A549 (cell line): ENCODE results near the gene CIPC. TPM values are rescaled to one million over a fixed set of nuclear protein-coding genes. Genes with fewer than 3 reads are reported as not detected.

Experiments
- ATAC-seq, 2 experiments: fragments of 200-7000 bp in 1 of 2; fragments of >200 bp in 1 of 2; cut with Nextera tagmentation in 1 of 2; cut with Tn5 transposase in 1 of 2; 3 replicates each; pipeline versions ENCODE4 v1.8.0 to v1.9.1; 2018 to 2020; ENCODE audit warnings: mild to moderate bottlenecking in 1 of 2, moderate library complexity in 1 of 2
- CTCF ChIA-PET: fragments of 300-600 bp; sonication (Branson Sonifier 250); formaldehyde crosslinking; extraction: SDS; loops from one replicate; lab custom pipeline; 2021; ENCODE audit warnings: antibody characterized with exemption, inconsistent platforms; lab: Yijun Ruan, JAX
- POLR2A ChIA-PET: fragments of 350-600 bp; formaldehyde crosslinking; extraction: SDS; loops from one replicate; lab custom pipeline; 2021; ENCODE audit warnings: antibody characterized with exemption, inconsistent platforms; lab: Yijun Ruan, JAX
- DNase-seq, 2 experiments: peaks; one replicate each; pipeline versions ENCODE4 v3.0.0 to v3.0.0-alpha.2; 2011 to 2016; ENCODE audit warnings: low read depth in 1 of 2, low spot score in 1 of 2
- FAIRE-seq: peaks from 2 replicates; lab custom pipeline; 2011; peaks lifted over from hg19 to GRCh38; lab: Jason Lieb, UNC
- H3K27ac ChIP-seq, 2 experiments: fragments of >200 bp; sonication (Bioruptor Twin); formaldehyde crosslinking; 3 replicates each; pipeline ENCODE4 v1.5.1; 2016 to 2017
- H3K4me1 ChIP-seq: fragments of >200 bp; sonication (Bioruptor Twin); formaldehyde crosslinking; 3 replicates; pipeline ENCODE4 v1.6.1; 2016
- H3K4me2 ChIP-seq: fragments of >200 bp; sonication (Bioruptor Twin); formaldehyde crosslinking; 3 replicates; pipeline ENCODE4 v1.6.1; 2016
- H3K4me3 ChIP-seq: fragments of >200 bp; sonication (Bioruptor Twin); formaldehyde crosslinking; 3 replicates; pipeline ENCODE4 v1.5.1; 2016
- H3K9me3 ChIP-seq: fragments of >200 bp; sonication (Bioruptor Twin); formaldehyde crosslinking; 3 replicates; pipeline ENCODE4 v1.6.1; 2016
- ATOH8 ChIP-seq: fragments of 250-450 bp; sonication (Bioruptor Pico); IDR thresholded peaks from 2 replicates; pipeline ENCODE4 v1.5.0; 2020; ENCODE audit warnings: low read depth, mild to moderate bottlenecking, moderate library complexity
- BHLHE40 ChIP-seq: IDR thresholded peaks from 2 replicates; pipeline ENCODE4 v1.6.1; 2012; ENCODE audit warnings: low read depth, low read length, inconsistent platforms
- CBX2 ChIP-seq: fragments of 200-600 bp; sonication (generic); IDR thresholded peaks from 2 replicates; pipeline ENCODE4 v1.6.1; 2016; ENCODE audit warnings: low read depth, mild to moderate bottlenecking, borderline replicate concordance
- CHD2 ChIP-seq: fragments of 150-350 bp; IDR thresholded peaks from 2 replicates; pipeline ENCODE4 v1.6.1; 2014; ENCODE audit warnings: low read length; ENCODE audit not compliant: partially characterized antibody
- CHD4 ChIP-seq: fragments of 200-600 bp; sonication (generic); IDR thresholded peaks from 2 replicates; pipeline ENCODE4 v1.6.1; 2016; ENCODE audit warnings: antibody characterized with exemption, mild to moderate bottlenecking, borderline replicate concordance
- E2F6 ChIP-seq: IDR thresholded peaks from 2 replicates; pipeline ENCODE4 v1.6.1; 2012; ENCODE audit warnings: low read depth, borderline replicate concordance
- EHF ChIP-seq: fragments of 250-450 bp; sonication (Bioruptor Pico); IDR thresholded peaks from 2 replicates; pipeline ENCODE4 v1.5.0; 2020; ENCODE audit warnings: mild to moderate bottlenecking
- ESRRA ChIP-seq: fragments of 150-350 bp; IDR thresholded peaks from 2 replicates; pipeline ENCODE4 v1.6.1; 2014; ENCODE audit warnings: mild to moderate bottlenecking, low read length, borderline replicate concordance
- FOSB ChIP-seq: fragments of 250-450 bp; sonication (Bioruptor Pico); IDR thresholded peaks from 2 replicates; pipeline ENCODE4 v1.5.0; 2020; ENCODE audit warnings: mild to moderate bottlenecking, moderate library complexity
- FOSL2 ChIP-seq, 2 experiments: fragments of 450-650 bp in 1 of 2; fragments of >200 bp in 1 of 2; sonication (Bioruptor Twin) in 1 of 2; formaldehyde crosslinking; IDR thresholded peaks; 2 replicates each; pipeline versions ENCODE4 v1.5.0 to v1.6.1; 2016 to 2020; ENCODE audit warnings: mild to moderate bottlenecking in 1 of 2, moderate library complexity in 1 of 2
- FOXS1 ChIP-seq: fragments of 250-450 bp; sonication (Bioruptor Pico); IDR thresholded peaks from 2 replicates; pipeline ENCODE4 v1.5.0; 2020; ENCODE audit warnings: mild to moderate bottlenecking, moderate library complexity
- GATA3 ChIP-seq: IDR thresholded peaks from 2 replicates; pipeline ENCODE4 v1.6.1; 2012; ENCODE audit warnings: borderline replicate concordance
- HEYL ChIP-seq: fragments of 250-450 bp; sonication (Bioruptor Pico); IDR thresholded peaks from 2 replicates; pipeline ENCODE4 v1.8.0; 2021; ENCODE audit warnings: mild to moderate bottlenecking, moderate library complexity
- JUNB ChIP-seq: fragments of >200 bp; sonication (Bioruptor Twin); formaldehyde crosslinking; IDR thresholded peaks from 2 replicates; pipeline ENCODE4 v1.6.1; 2016
- KDM1A ChIP-seq: fragments of 200-600 bp; sonication (generic); IDR thresholded peaks from 2 replicates; pipeline ENCODE4 v1.6.1; 2016; ENCODE audit warnings: low read depth, mild to moderate bottlenecking
- MAFK ChIP-seq: fragments of 450-650 bp; IDR thresholded peaks from 2 replicates; pipeline ENCODE4 v1.6.1; 2014; ENCODE audit not compliant: partially characterized antibody
- NPAS2 ChIP-seq: fragments of 250-450 bp; sonication (Bioruptor Pico); IDR thresholded peaks from 2 replicates; pipeline ENCODE4 v1.8.0; 2022; ENCODE audit warnings: mild to moderate bottlenecking, moderate library complexity, borderline replicate concordance
- PBX3 ChIP-seq: IDR thresholded peaks from 2 replicates; pipeline ENCODE4 v1.6.1; 2012
- PHF8 ChIP-seq: fragments of 200-600 bp; sonication (generic); IDR thresholded peaks from 2 replicates; pipeline ENCODE4 v1.6.1; 2016; ENCODE audit warnings: low read depth, mild to moderate bottlenecking, antibody characterized with exemption, moderate library complexity, borderline replicate concordance
- RAD21 ChIP-seq, 2 experiments: fragments of >200 bp in 1 of 2; sonication (Bioruptor Twin) in 1 of 2; formaldehyde crosslinking in 1 of 2; IDR thresholded peaks in 1 of 2; conservative IDR thresholded peaks in 1 of 2; 2 replicates in 1 of 2; 3 replicates in 1 of 2; pipeline ENCODE4 v1.6.1; 2012 to 2018; ENCODE audit warnings: inconsistent platforms in 1 of 2
- RARB ChIP-seq: fragments of 250-450 bp; sonication (Bioruptor Pico); IDR thresholded peaks from 2 replicates; pipeline ENCODE4 v1.8.0; 2021; ENCODE audit warnings: mild to moderate bottlenecking, moderate library complexity
- SREBF2 ChIP-seq: fragments of 450-650 bp; IDR thresholded peaks from 2 replicates; pipeline ENCODE4 v1.6.1; 2014; ENCODE audit warnings: mild to moderate bottlenecking, moderate library complexity
- TFCP2L1 ChIP-seq: fragments of 250-450 bp; sonication (Bioruptor Pico); IDR thresholded peaks from 2 replicates; pipeline ENCODE4 v1.5.0; 2021; ENCODE audit warnings: mild to moderate bottlenecking
- TP53 ChIP-seq: fragments of 250-450 bp; sonication (Bioruptor Pico); IDR thresholded peaks from 2 replicates; pipeline ENCODE4 v1.5.0; 2021; ENCODE audit warnings: mild to moderate bottlenecking, moderate library complexity
- WGBS: methylation state at CpG from one replicate; pipeline ENCODE4 v1.1.6; 2017; ENCODE audit errors: missing lambda C conversion rate; 5-methylcytosine and 5-hydroxymethylcytosine counted together
- polyA plus RNA-seq, 4 experiments: library from polyadenylated mRNA; depleted of rRNA in 3 of 4; stranded (reverse); fragments of >200 nt; fragmentation: RNase III in 1 of 4; extraction: RNeasy Plus Mini Kit Qiagen cat#74134 plus additional on column Dnase treatment in 1 of 4; gene quantifications; 2 replicates in 3 of 4; 3 replicates in 1 of 4; pipeline ENCODE4 v1.2.3, GENCODE V29; 2011 to 2017

CIPC gene
- polyA plus RNA-seq, 2 of the 4 experiments (the other 2 are of a cell fraction): 8.9 to 13.9 TPM

GRCh38 chr14:77106666-77107065, 8.6 kb downstream of the CIPC start:
- DNase-seq (no peak), FAIRE-seq (no peak), ATAC-seq (no peak)
- no peak overlapping the region for H3K4me3 ChIP-seq
- no peaks in the 10 kb centered on the region for H3K9me3 ChIP-seq
- ChIA-PET CTCF (interaction anchor here (1.0 to 1.1 kb wide), 2 partner anchors 19 to 193 kb away, joined by 3 read pairs; no protein-coding TSS in a partner anchor), POLR2A (no interaction called here)
- no peaks in the 10 kb centered on the region for H3K4me1 ChIP-seq
- no peak overlapping the region for H3K4me2 ChIP-seq
- H3K27ac ChIP-seq: no peak overlapping the region
- no peak for TF ChIP-seq FOXS1
- no peak for TF ChIP-seq NPAS2 (CRISPR knock-in tag)
- TF ChIP-seq TP53: no peak
- TF ChIP-seq CBX2: no peak
- no peak for TF ChIP-seq BHLHE40
- TF ChIP-seq GATA3: no peak
- TF ChIP-seq CHD4: no peak
- TF ChIP-seq MAFK: no peak
- no peak for TF ChIP-seq FOSB (CRISPR knock-in tag)
- no peak for TF ChIP-seq SREBF2
- no peak for TF ChIP-seq ESRRA
- WGBS: 86% methylated on average over 3 of the region's 3 CpGs

GRCh38 chr14:77107228-77107627, 9.2 kb downstream of the CIPC start:
- TF ChIP-seq JUNB: no peak
- no peak for TF ChIP-seq PHF8
- no peak for TF ChIP-seq RAD21 (conservative IDR thresholded peaks at IDR 0.05 in 1 of 2, IDR thresholded peaks at IDR 0.05 in 1 of 2)
- no peak for TF ChIP-seq RARB (CRISPR knock-in tag)
- TF ChIP-seq TFCP2L1 (CRISPR knock-in tag): no peak
- no peak for TF ChIP-seq TP53
- no peak for TF ChIP-seq E2F6
- ATAC-seq (no peak), DNase-seq (no peak), FAIRE-seq (no peak)
- CTCF ChIA-PET: interaction anchor here (1.1 to 4.5 kb wide), 2 partner anchors 17 to 194 kb away, joined by 3 to 17 read pairs; no protein-coding TSS in a partner anchor
- POLR2A ChIA-PET: no interaction called here
- no peak overlapping the region for H3K27ac ChIP-seq
- H3K9me3 ChIP-seq: no peaks in the 10 kb centered on the region
- no peak overlapping the region for H3K4me3 ChIP-seq
- WGBS: 87% methylated on average over 2 of the region's 2 CpGs
- H3K4me2 ChIP-seq: no peak overlapping the region
- no peaks in the 10 kb centered on the region for H3K4me1 ChIP-seq

- 94% methylated on average over 2 of the region's 2 CpGs for WGBS
- DNase-seq (no peak), ATAC-seq (no peak), FAIRE-seq (no peak)
- no peaks in the 10 kb centered on the region for H3K9me3 ChIP-seq
- no peak overlapping the region for H3K4me2 ChIP-seq
- H3K27ac ChIP-seq: no peak overlapping the region
- no peaks in the 10 kb centered on the region for H3K4me1 ChIP-seq
- POLR2A ChIA-PET: no interaction called here
- TF ChIP-seq E2F6 (no peak), FOSB (CRISPR knock-in tag) (no peak), PBX3 (no peak), MAFK (no peak)
- CTCF ChIA-PET: interaction anchor here (1.1 to 4.5 kb wide), 7 partner anchors 14 to 234 kb away, joined by 3 to 17 read pairs (median 5); no protein-coding TSS in a partner anchor
- H3K4me3 ChIP-seq: no peak overlapping the region
Measured at GRCh38 chr14:77108753-77109152, 10.7 kb downstream of the CIPC start.

- H3K4me2 ChIP-seq: no peak overlapping the region
- FAIRE-seq (no peak), DNase-seq (no peak), ATAC-seq (no peak)
- no peak for TF ChIP-seq ATOH8 (CRISPR knock-in tag)
- no peak for TF ChIP-seq ESRRA
- no peak for TF ChIP-seq FOSL2 (IDR thresholded peaks at IDR 0.05)
- no peak for TF ChIP-seq FOSL2 (CRISPR knock-in tag; IDR thresholded peaks at IDR 0.05)
- TF ChIP-seq EHF (CRISPR knock-in tag): no peak
- TF ChIP-seq BHLHE40: no peak
- no peak for TF ChIP-seq CHD2
- no peak for TF ChIP-seq KDM1A
- no peak for TF ChIP-seq HEYL (CRISPR knock-in tag)
- TF ChIP-seq MAFK: no peak
- no peak overlapping the region for H3K27ac ChIP-seq
- POLR2A ChIA-PET: no interaction called here
- H3K9me3 ChIP-seq: no peaks in the 10 kb centered on the region
- no peak overlapping the region for H3K4me3 ChIP-seq
- no peaks in the 10 kb centered on the region for H3K4me1 ChIP-seq
- CTCF ChIA-PET: interaction anchor here (1.0 to 4.5 kb wide), 7 partner anchors 11 to 234 kb away, joined by 3 to 17 read pairs (median 5); no protein-coding TSS in a partner anchor
- 92% methylated on average over 6 of the region's 6 CpGs for WGBS
Measured at GRCh38 chr14:77109656-77110055, 11.6 kb downstream of the CIPC start.
